IMR-90 (cell line): ENCODE measurements around the gene MUC6. TPM values are rescaled to one million over a fixed set of nuclear protein-coding genes. Genes with fewer than 3 reads are reported as not detected.

Experiments
- ATAC-seq: fragments of 200-7000 bp; cut with Tn5 transposase; 2 replicates; pipeline ENCODE4 v1.9.1; 2020; ENCODE audit warnings: low read depth, mild to moderate bottlenecking, moderate library complexity
- BruUV-seq: library from RNA; stranded (reverse); fragments of 400-500 nt; replicated peaks from 2 replicates; lab custom pipeline; 2021; lab: Mats Ljungman, UMichigan
- CTCF ChIA-PET: fragments of 300-600 bp; formaldehyde crosslinking; extraction: SDS; loops from one replicate; lab custom pipeline; 2021; ENCODE audit warnings: antibody characterized with exemption; lab: Yijun Ruan, JAX
- POLR2A ChIA-PET: fragments of 300-600 bp; sonication (Branson Sonifier 250); formaldehyde crosslinking; loops from one replicate; lab custom pipeline; 2022; ENCODE audit warnings: antibody characterized with exemption; ENCODE audit not compliant: unreplicated experiment; lab: Charles Lee
- DNase-seq: peaks from one replicate; pipeline ENCODE4 v3.0.0; 2013
- H2AFZ ChIP-seq: replicated peaks from 2 replicates; pipeline ENCODE3; 2013; ENCODE audit warnings: low read length, mild to moderate bottlenecking; ENCODE audit not compliant: poor library complexity
- H2AK5ac ChIP-seq: 2 replicates; pipeline ENCODE4 v1.6.1; 2013; ENCODE audit warnings: low read depth, low read length, inconsistent platforms
- H2AK9ac ChIP-seq: replicated peaks from 2 replicates; pipeline ENCODE3; 2013; ENCODE audit warnings: mild to moderate bottlenecking, low read depth, low read length, moderate library complexity; ENCODE audit not compliant: poor library complexity
- H2BK120ac ChIP-seq: 2 replicates; pipeline ENCODE4 v1.6.1; 2013; ENCODE audit warnings: low read depth, low read length, inconsistent platforms
- H2BK15ac ChIP-seq: 3 replicates; pipeline ENCODE4 v1.6.1; 2013; ENCODE audit warnings: low read depth, low read length, inconsistent platforms
- H2BK20ac ChIP-seq: 2 replicates; pipeline ENCODE4 v1.6.1; 2013; ENCODE audit warnings: low read depth, mild to moderate bottlenecking, inconsistent platforms, low read length, moderate library complexity
- H2BK5ac ChIP-seq: 2 replicates; pipeline ENCODE4 v1.6.1; 2013; ENCODE audit warnings: mild to moderate bottlenecking, low read depth, low read length, inconsistent platforms; ENCODE audit not compliant: poor library complexity, severe bottlenecking
- H3K14ac ChIP-seq: replicated peaks from 2 replicates; pipeline ENCODE4 v1.6.1; 2013; ENCODE audit warnings: low read depth, low read length, inconsistent platforms
- H3K18ac ChIP-seq: 2 replicates; pipeline ENCODE4 v1.6.1; 2013; ENCODE audit warnings: low read depth, low read length, control low read depth
- H3K23ac ChIP-seq: 2 replicates; pipeline ENCODE4 v1.6.1; 2013; ENCODE audit warnings: low read depth, low read length, inconsistent platforms
- H3K27ac ChIP-seq: 2 replicates; pipeline ENCODE4 v1.5.1; 2013; ENCODE audit warnings: mild to moderate bottlenecking, control low read depth, low read length; ENCODE audit not compliant: insufficient read depth
- H3K27me3 ChIP-seq: 2 replicates; pipeline ENCODE4 v1.6.1; 2013; ENCODE audit warnings: low read length; ENCODE audit not compliant: control insufficient read depth, insufficient read depth
- H3K36me3 ChIP-seq: 2 replicates; pipeline ENCODE4 v1.6.1; 2013; ENCODE audit warnings: low read length, mixed read lengths; ENCODE audit not compliant: control insufficient read depth, insufficient read depth
- H3K4ac ChIP-seq: 2 replicates; pipeline ENCODE4 v1.6.1; 2013; ENCODE audit warnings: low read depth, low read length, inconsistent platforms
- H3K4me1 ChIP-seq: 2 replicates; pipeline ENCODE4 v1.6.1; 2013; ENCODE audit warnings: low read length, mixed read lengths; ENCODE audit not compliant: control insufficient read depth, insufficient read depth
- H3K4me2 ChIP-seq: 2 replicates; pipeline ENCODE4 v1.6.1; 2013; ENCODE audit warnings: low read depth, mild to moderate bottlenecking, control low read depth, low read length, moderate library complexity
- H3K4me3 ChIP-seq: 2 replicates; pipeline ENCODE4 v1.5.1; 2013; ENCODE audit warnings: low read depth, mild to moderate bottlenecking, control low read depth, low read length, moderate library complexity; ENCODE audit not compliant: insufficient read depth
- H3K56ac ChIP-seq: 2 replicates; pipeline ENCODE4 v1.6.1; 2013; ENCODE audit warnings: low read length, inconsistent platforms; ENCODE audit not compliant: insufficient read depth; ENCODE audit errors: extremely low read depth
- H3K79me1 ChIP-seq, 2 experiments: 2 replicates each; pipeline ENCODE4 v1.6.1; 2013; ENCODE audit warnings: low read length in 2 of 2, inconsistent platforms in 1 of 2, low read depth in 1 of 2
- H3K9ac ChIP-seq: 2 replicates; pipeline ENCODE4 v1.6.1; 2013; ENCODE audit warnings: low read depth, low read length, control low read depth
- H3K9me1 ChIP-seq: 2 replicates; pipeline ENCODE4 v1.6.1; 2013; ENCODE audit warnings: low read length, inconsistent platforms; ENCODE audit not compliant: insufficient read depth
- H3K9me3 ChIP-seq: 2 replicates; pipeline ENCODE4 v1.6.1; 2013; ENCODE audit warnings: low read length; ENCODE audit not compliant: control insufficient read depth, insufficient read depth
- H4K20me1 ChIP-seq: 2 replicates; pipeline ENCODE4 v1.6.1; 2013; ENCODE audit warnings: low read length, inconsistent platforms; ENCODE audit not compliant: insufficient read depth
- H4K5ac ChIP-seq: 2 replicates; pipeline ENCODE4 v1.6.1; 2013; ENCODE audit warnings: mild to moderate bottlenecking, low read depth, low read length, control low read depth
- H4K8ac ChIP-seq, 2 experiments: 2 replicates each; pipeline ENCODE4 v1.6.1; 2013; ENCODE audit warnings: low read depth in 2 of 2, low read length in 2 of 2, control low read depth in 1 of 2, inconsistent platforms in 1 of 2
- H4K91ac ChIP-seq: 2 replicates; pipeline ENCODE4 v1.6.1; 2013; ENCODE audit warnings: low read depth, low read length, inconsistent platforms; ENCODE audit not compliant: insufficient read depth
- BHLHE40 ChIP-seq: fragments of 150-350 bp; IDR thresholded peaks from 2 replicates; pipeline ENCODE4 v1.6.1; 2016; ENCODE audit warnings: mild to moderate bottlenecking, low read depth, low read length
- MAFK ChIP-seq: IDR thresholded peaks from 2 replicates; pipeline ENCODE4 v1.6.1; 2012; ENCODE audit warnings: low read depth, low read length, improper control_type of control experiment
- WGBS, 2 experiments: methylation state at CpG; one replicate each; pipeline versions ENCODE4 v1.1.5 to v1.1.7; 2013; ENCODE audit warnings: missing lambda C conversion rate in 2 of 2; ENCODE audit not compliant: insufficient read length in 1 of 2; ENCODE audit errors: extremely low coverage in 2 of 2; 5-methylcytosine and 5-hydroxymethylcytosine counted together
- dilution Hi-C: fragments of 300-500 bp; cut with HindIII; formaldehyde crosslinking; loops from one replicate; pipeline ENCODE4 v1.14.3; 2018; ENCODE audit warnings: low sequenced_read_pairs; ENCODE audit not compliant: unreplicated experiment
- in situ Hi-C: fragments of 300-500 bp; cut with MboI; formaldehyde crosslinking; loops from 3 replicates; pipeline ENCODE4 v1.14.3; 2019; ENCODE audit warnings: low sequenced_read_pairs, inconsistent platforms, mixed read lengths
- intact Hi-C: fragments of 100-400 bp; cut with micrococcal nuclease; formaldehyde crosslinking; loops from 2 replicates; pipeline ENCODE4 v1.10.0; 2022
- polyA plus RNA-seq, 3 experiments: library from polyadenylated mRNA; depleted of rRNA; stranded (reverse); fragments of >200 nt; gene quantifications; 2 replicates each; pipeline ENCODE4 v1.2.3, GENCODE V29; 2012; ENCODE audit warnings: low replicate concordance in 1 of 3
- total RNA-seq: library from RNA; depleted of rRNA; stranded (reverse); fragments of >200 nt; gene quantifications from 2 replicates; pipeline ENCODE4 v1.2.3, GENCODE V29; 2012
- TF ChIP-seq, protein P1 (sequence below): conservative IDR thresholded peaks from 2 replicates; pipeline ENCODE4 v1.5.1; 2012; ENCODE audit warnings: mild to moderate bottlenecking, low read depth, low read length, improper control_type of control experiment

Gene MUC6
- total and polyA plus RNA-seq, 2 of the 4 experiments (the other 2 are of a cell fraction): not detected

- TF ChIP-seq BHLHE40: no peak
These were observed 8.8 kb downstream of the MUC6 start (continued) for GRCh38 chr11:1027483-1028290.

DNA sequence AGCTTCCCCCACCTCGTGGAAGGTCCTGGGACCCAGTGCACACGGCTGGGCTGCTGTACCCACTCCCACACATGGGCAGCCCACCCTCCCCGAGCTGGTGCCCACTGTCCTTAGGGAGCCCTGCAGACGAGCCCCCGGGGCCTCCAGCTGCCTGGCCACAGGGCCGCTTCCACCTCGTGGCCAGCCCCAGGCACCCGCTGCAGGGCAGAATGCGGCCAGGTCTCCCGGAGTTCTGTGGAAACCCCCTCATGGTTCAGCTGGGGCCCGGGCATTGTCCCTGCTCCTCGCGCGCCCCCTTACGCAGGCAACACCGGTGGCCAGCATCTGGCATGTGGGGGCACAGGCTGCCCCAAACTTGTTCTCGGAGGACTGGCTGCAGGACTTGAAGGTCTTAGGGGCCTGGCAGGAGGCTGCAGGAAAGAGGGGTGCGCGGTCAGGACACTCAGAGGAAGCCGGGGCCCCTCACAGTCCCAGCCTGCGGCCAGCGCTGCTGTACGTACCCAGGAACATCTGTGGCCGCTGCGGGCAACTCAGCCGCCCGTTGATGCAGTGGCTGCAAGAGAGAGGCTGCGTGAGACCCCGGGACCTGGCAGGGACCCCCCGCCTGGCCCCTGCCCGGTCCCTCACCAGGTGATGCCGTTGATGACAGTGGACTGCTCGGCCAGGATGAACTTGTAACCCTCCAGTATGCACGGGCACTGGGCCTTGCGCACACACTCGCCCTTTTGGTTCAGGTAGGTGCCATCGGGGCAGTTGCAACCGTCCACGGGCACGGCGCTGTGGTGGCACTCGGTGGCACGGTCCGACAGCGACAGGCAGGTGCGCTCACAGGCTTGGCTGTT lies 9.7 kb downstream of the MUC6 start:
- Histone ChIP-seq H2AK9ac (no peak overlapping the region), H3K9ac (no peak overlapping the region), H2BK120ac (no peak overlapping the region), H3K36me3 (no peaks in the 10 kb centered on the region), H3K56ac (no peak overlapping the region), H3K79me1 (no peaks in the 10 kb centered on the region), H3K9me3 (no peaks in the 10 kb centered on the region), H4K5ac (no peak overlapping the region), H4K91ac (no peak overlapping the region), H3K27ac (no peak overlapping the region), H3K18ac (no peak overlapping the region), H3K4me3 (no peak overlapping the region), H2BK15ac (no peak overlapping the region), H3K4me1 (no peaks in the 10 kb centered on the region), H3K27me3 (no peaks in the 10 kb centered on the region), H3K4ac (no peak overlapping the region), H4K8ac (no peak overlapping the region), H2AFZ (no peak overlapping the region), H3K9me1 (peaks cover 5% of the 10 kb centered on the region), H3K23ac (no peak overlapping the region), H4K20me1 (no peaks in the 10 kb centered on the region), H2BK20ac (no peak overlapping the region), H3K4me2 (no peak overlapping the region), H2AK5ac (no peak overlapping the region), H3K14ac (no peak overlapping the region), H2BK5ac (no peak overlapping the region)
- no TSS peak for BruUV-seq
- 89% methylated on average over 22 of the region's 46 CpGs; no CpG with 5 or more reads in 1 of the 2 experiments for WGBS, 2 experiments
- CTCF ChIA-PET: no interaction called here
- in situ Hi-C loops: no loop called here
- dilution Hi-C loops: no loop called here
- POLR2A ChIA-PET: no interaction called here
- ATAC-seq: no peak
- DNase-seq: no peak
- intact Hi-C loops: no loop called here
- TF ChIP-seq, protein P1, sequence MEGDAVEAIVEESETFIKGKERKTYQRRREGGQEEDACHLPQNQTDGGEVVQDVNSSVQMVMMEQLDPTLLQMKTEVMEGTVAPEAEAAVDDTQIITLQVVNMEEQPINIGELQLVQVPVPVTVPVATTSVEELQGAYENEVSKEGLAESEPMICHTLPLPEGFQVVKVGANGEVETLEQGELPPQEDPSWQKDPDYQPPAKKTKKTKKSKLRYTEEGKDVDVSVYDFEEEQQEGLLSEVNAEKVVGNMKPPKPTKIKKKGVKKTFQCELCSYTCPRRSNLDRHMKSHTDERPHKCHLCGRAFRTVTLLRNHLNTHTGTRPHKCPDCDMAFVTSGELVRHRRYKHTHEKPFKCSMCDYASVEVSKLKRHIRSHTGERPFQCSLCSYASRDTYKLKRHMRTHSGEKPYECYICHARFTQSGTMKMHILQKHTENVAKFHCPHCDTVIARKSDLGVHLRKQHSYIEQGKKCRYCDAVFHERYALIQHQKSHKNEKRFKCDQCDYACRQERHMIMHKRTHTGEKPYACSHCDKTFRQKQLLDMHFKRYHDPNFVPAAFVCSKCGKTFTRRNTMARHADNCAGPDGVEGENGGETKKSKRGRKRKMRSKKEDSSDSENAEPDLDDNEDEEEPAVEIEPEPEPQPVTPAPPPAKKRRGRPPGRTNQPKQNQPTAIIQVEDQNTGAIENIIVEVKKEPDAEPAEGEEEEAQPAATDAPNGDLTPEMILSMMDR: no peak
- no peak for TF ChIP-seq MAFK
